GM21576 (cell line): ENCODE data around the gene CA12.
"Not testable (repeated sequence)": the region's sequence is repeated elsewhere in the genome, so short reads cannot be mapped to it uniquely, and the experiment has no call there.

ENCODE experiments used
- ATAC-seq: cut with Tn5 transposase; IDR thresholded peaks from one replicate; pipeline ENCODE4 v1.9.1; 2021; ENCODE audit warnings: mild to moderate bottlenecking, moderate library complexity; ENCODE audit not compliant: unreplicated experiment

CA12 gene

DNA sequence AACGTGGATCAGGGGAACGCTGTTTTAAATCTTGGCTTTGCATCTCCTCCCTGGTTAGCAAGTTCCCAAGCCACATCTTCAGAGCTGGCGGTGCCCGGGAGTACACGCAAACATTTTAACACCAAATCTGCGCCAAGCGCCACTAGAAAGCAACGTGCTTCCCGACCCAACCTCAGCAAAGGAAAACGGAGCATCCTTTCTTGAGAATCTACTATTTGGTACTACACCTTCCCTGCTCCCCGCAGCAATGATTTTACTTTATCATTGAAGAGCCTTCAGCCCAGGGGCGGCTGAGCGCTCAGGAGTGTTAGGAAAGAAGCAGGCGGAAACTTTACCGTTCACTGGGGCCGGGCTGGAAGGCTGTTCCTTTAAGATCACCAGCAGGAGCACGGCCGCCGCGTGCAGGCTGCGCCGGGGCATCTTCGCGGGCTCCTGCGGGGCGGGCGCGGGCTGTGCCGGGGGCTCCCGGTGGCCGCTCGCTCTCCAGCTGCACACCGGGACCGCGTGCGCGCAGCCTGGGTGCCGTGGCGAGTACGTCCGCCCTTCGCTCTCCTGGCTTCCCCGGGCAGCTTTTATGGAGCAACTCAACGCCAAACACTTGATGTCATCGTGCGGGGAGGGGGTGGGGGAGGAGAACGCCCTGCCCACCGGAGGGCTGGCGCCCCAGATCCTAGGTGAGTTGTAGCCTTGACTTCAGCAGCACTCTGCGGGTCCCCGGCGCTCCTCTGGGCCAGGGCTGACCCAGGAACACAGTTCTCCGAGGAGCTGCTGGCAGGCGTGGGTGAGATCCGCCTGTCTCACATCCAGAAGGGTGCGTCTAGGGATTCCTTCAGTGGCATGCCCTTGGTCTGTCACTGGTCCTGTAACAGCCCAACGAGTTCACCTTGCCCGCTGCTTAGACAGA, at the start of gene CA12:
CA12 (minus strand) TSS at position 546 of the 904 bp plus-strand sequence; CDS start at position 420, 126 bp downstream.
- no peak for ATAC-seq

GRCh38 chr15:63430766-63431451, 49.3 kb upstream of the CA12 start:
- ATAC-seq, result no peak

DNA sequence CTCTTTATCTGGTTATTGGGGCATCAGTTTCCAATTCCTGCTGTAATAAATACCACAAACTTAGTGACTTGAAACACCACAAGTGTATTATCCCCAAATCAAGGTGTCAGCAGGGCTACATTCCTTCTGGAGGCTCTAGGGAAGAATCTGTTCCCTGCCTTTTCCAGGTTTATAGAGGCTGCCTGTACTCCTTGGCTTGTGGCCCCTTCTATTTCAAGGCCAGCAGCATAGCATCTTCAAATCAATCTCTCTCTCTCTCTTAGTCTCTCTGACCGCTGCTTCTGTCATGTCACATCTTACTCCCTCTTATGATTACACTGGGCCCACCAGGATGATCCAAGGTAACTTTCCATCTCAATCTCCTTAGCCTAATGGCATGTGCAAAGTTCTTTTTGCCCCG, 44.9 kb upstream of the CA12 start:
- ATAC-seq, result no peak

DNA sequence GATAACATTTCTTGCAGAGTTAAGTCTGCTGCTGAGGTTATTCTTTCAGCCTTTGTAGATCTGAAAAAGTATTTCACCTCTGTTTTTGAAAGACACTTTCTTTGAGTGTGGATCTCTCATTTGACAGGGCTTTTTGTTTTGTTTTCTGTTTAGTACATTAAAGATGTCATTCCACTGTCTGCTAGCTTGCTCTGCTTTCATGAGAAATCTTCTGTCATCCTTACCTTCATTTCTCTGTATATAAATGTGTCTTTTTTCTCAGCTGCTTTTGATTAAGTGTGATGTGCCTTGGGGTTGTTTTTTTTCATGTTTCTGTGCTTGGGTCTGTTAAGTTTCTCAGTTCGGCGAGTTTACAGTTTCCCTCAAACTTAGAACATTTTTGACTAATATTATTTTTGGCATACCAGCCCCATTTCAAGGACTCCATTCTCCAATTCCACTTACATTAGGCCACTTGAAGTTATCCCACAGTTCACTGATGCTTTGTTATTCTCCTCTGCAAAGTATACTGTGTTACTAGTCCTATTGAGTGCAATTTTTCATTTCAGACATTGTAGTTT, 43.9 kb upstream of the CA12 start:
- no peak for ATAC-seq

- ATAC-seq, result no peak
These were observed 41.4 kb upstream of the CA12 start for GRCh38 chr15:63422891-63423590.

DNA sequence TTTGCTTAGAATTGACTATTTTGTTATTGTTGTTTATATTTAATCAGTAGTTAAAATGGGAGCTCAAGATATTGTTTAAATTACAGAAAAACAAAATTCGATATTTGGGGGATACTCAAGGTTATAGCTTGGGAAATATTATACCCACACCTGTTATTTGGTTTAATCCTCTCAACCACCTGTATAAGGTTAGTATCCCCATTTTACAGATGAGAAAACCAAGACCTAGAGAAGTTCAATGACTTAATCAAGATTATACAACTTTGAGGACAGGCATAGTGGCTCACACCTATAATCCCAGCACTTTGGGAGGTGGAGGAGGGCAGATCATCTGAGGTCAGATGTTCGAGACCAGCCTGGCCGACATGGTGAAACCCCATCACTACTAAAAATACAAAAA, 39.8 kb upstream of the CA12 start:
- ATAC-seq, result no peak

- no peak for ATAC-seq
These were observed 38.7 kb upstream of the CA12 start for GRCh38 chr15:63420333-63420747.

DNA sequence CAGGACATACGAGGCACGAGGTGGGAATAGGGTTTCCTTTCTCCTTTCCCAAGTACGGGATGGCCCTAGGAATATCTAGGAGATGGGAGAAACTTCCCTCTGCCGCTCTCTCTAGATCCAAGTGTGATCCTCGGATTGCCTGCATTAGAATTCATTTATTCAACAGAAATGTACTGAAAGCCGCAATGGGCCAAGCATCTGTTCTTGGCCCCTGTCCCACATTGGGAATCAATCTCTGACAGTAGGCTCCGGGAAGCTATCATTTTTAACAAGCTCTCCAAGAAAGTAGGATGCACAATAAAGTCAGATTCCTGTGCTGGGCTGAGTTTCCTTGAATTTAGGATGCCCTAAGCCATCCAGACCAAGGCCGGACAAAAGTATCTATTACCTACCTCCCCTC, 37.2 kb upstream of the CA12 start:
- ATAC-seq, result no peak

DNA sequence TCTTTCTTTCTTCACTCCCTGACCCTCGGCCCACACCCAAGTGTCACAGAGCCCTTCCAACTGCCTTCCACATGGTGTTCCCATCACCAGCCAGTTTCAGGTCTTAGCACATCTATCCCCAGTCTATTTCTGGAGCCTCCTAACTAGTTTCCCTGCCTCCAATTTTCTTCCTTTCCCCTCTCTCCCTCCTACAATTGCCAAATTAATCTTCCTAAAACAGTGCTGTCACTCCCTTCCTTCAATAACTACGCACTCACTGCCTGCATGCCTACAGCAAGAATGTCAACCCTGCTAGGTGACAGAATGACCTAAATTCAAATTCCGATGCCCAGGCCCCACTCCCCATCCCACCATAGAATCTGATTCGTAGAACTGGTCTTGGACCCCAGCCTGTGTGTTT, 36.1 kb upstream of the CA12 start:
- ATAC-seq, result no peak

- ATAC-seq, result not testable (repeated sequence)
These were observed 35.6 kb upstream of the CA12 start for GRCh38 chr15:63417274-63417673.

DNA sequence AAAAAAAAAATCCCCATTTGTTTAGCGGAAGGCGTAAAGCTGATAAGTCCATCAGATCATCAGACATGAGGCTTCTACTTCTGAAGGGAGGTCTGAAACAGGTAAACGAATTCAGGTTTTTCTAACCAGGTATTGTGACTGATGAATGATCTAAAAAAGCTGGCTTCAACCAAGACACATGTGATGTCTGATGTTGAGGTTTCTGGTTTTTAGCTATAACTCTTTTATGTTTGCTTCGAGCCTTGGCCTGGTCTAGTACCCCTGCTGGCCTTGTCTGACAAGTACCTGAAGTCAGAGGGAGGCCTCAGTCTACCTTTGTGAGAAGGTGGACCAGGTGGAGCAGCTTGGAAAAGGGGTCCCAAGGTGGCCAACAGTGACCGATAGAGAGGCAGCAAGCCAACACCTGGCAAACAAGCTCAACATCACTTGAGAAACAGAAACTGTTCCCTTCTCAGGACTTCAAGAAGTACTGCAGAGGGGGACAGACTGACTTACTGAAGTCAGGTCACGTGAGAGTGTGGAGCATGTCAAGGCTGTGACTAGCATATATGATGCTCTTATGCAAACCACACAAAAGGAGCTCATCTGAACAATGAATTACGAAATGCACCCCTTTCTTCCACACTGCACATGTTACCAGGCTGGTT, 33.0 kb upstream of the CA12 start:
- no peak for ATAC-seq

- no peak for ATAC-seq
These were observed 30.9 kb upstream of the CA12 start for GRCh38 chr15:63412551-63412950.

DNA sequence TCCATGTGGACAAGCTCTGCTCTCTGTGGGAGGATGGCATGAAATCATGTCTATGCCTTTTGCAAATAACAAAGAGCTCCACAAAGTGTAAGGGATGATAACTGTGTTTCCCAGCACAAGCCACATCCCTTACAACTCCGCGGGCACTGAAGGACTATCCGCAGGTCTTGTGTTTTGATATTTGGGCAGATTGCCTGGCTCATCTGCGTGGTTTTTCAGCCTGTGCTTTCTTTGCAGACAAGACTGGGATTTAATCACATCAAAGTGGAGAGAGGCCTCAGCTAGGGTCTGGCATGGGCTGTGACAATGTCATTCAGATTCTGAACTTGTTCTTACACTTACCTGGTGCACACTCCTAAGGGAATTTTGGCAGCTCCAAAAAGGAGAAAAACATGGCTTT, 30.2 kb upstream of the CA12 start:
- no peak for ATAC-seq

- ATAC-seq, result no peak
These were observed 27.5 kb upstream of the CA12 start for GRCh38 chr15:63409179-63409578.

DNA sequence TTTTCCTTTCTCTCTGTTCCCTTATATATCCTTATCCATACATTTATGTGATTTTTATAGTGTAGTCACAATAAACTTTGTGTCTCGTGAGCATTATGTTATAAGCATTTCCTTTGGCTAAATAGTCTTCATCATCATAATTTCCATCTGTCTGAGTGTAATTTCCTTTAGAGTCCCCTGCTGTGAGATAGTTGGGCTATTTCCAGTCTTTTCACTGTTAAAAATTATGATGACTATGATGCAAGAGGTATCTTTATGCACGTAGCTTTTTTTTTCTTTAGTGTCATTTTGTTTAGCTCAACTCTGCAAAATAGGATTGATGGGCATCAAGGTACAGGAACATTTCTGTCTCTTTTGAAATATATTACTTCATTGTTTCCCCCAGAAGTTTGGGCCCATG, 26.9 kb upstream of the CA12 start:
- ATAC-seq, result no peak

DNA sequence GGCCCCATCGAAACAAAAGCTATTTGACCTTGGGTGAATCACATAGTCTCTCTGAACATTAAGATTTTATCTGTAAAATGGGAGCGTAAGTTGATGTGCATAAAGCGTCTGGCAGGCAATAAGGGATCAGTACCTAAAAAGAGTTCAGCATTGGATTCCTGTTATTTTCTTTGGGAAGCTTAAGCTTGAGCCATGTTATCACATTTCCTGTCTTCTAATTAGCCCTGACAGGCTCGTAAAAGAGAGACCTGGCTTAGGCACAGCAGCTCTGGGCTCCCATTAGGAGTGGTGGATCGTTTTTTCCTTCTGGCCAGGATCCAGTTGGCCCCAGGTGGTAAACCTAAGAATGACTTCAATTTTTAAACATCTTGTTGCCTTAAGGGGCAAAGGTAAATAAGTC, 26.0 kb upstream of the CA12 start:
- ATAC-seq, result no peak

GRCh38 chr15:63405683-63406390, 24.2 kb upstream of the CA12 start:
- ATAC-seq, result no peak

DNA sequence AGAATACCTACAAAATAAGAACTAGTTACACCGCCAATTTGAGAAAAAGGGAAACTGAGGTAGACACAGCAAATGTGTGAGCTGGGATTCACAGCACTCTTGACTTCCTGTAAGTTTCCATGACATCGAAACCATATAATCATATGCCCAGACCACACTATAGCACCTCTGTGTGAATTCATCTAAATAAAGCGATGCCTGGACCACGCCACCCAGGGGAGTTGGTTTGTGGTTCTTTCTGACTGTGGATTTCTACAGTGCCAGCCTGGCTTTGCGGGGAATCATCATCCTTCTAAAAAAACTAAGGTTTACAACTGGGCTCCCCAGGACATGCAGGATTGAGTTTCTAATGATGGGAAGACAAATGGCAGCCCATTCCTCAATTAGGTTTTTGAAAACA, 23.5 kb upstream of the CA12 start:
- ATAC-seq, result no peak

- no peak for ATAC-seq
These were observed 21.8 kb upstream of the CA12 start for GRCh38 chr15:63403254-63403945.
